GM19099 (cell line): ENCODE data around the gene NRN1L.

Source experiments
- POLR2A ChIP-seq: IDR thresholded peaks from 3 replicates; pipeline ENCODE4 v1.6.1; 2011; ENCODE audit warnings: low read depth; ENCODE audit not compliant: insufficient read length; ENCODE audit errors: extremely low read depth

The NRN1L gene

GRCh38 chr16:67932462-67932840 lies 47.8 kb downstream of the NRN1L start:
- no peak for TF ChIP-seq POLR2A

GRCh38 chr16:67933805-67934204 lies 49.1 kb downstream of the NRN1L start:
- no peak for TF ChIP-seq POLR2A

DNA sequence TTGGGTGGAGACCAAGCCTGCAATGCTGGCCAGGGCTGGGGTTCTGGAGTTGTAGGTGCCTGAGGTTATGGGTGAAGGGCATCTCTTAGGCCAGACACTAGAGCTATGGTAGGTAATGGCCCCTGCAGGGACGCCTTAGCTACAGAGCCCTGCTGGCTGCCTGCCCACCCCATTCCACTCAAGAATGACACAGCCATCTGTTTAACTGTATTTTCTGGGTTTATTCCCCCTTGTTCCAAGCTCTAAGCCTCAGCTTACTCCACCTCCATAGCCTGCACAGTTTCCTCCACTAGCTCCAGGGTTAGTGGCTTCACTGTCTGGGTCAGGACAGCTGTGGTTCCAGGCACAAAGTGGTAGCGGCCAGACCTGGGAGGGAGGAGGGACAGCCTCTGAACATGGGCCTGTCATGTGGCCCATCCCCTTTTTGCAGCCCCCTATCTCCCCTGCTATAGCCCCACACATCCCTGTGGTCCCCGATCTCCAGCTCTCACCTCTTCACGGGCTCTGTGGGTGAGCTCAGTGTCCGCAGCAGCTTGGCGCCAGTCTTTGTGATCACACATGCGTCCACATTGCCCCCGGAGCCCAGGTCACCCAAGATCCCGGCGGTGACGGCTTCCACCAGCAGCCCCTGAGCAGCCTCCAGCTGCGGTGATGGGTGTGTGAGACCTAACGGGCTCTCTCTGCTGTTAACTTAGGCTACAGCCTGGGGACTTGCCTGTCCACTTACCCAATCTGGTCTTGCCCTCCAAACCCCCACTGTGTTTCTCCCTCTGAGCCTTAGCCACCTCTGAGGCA lies 49.8 kb downstream of the NRN1L start:
- TF ChIP-seq POLR2A: peak; percentile 26

DNA sequence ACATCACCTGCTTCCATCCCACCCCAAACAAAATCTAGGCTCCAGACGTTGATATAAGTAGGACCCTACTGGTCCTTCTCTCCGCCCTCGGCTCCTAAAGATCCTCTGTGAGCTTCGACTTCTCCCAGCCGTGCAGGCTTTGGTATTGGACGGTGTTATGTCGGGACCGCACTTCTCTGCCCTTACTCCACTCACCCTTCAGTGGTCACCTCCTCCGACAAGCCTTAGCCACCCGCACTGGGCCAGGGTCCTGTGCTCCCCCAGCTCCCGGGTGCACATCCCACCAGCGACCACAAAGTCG lies 50.4 kb downstream of the NRN1L start:
- TF ChIP-seq POLR2A: no peak

DNA sequence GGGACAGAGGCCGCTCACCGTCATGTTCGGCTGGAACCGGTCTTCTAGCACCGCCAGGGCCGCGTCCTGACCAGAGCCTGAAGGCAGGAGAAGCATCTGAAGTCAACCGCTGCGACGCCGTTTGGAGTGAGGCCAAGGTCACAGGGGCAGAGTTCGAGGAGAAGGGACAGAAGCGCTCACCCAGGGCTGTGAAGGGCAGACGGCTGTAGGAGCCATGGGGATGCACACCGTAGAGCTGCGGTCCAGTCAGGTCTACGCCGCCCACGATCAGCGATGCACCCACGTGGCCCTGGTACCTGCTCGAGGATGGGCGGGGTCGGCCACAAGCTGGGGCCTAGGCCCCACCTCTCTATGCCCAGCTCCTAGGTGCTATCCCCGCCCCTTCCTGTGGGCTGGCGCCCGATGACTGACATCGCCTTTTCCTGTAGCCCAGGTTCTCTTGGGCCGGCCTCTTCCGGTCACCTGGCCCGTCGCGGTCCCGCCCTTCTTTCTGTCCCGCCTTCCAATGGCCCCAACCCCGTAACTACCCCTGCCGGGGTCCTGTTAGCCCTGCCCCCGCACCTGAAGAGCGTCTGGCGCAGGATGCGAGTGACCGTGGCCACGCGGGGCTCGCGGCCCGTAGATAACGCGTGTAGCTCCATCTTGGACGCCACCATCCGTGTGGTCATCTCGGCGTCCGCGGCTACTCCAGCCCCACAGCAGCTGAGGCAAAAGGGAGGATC lies 50.9 kb downstream of the NRN1L start:
- TF ChIP-seq POLR2A: peak; percentile 82
